CD4-positive, CD25-positive, alpha-beta regulatory T cell (primary cell): ENCODE measurements around the gene NOS1AP. TPM values are rescaled to one million over a fixed set of nuclear protein-coding genes. Genes with fewer than 3 reads are reported as not detected.
"Not testable (repeated sequence)": the region's sequence is repeated elsewhere in the genome, so short reads cannot be mapped to it uniquely, and the experiment has no call there.

Experiments
- ATAC-seq, 2 donors: fragments of 150-1000 bp; cut with Tn5 transposase; one replicate each; pipeline ENCODE4 v1.10.0; 2021; ENCODE audit warnings: low read depth in 2 of 2, moderate number of reproducible peaks in 2 of 2, moderate library complexity in 1 of 2
- DNase-seq, 3 donors: peaks; one replicate each; pipeline versions ENCODE4 v3.0.0 to v3.0.0-alpha.2; 2012 to 2022; ENCODE audit warnings: mixed read lengths in 1 of 3
- H3K27ac ChIP-seq: one replicate; pipeline ENCODE4 v1.7.0; 2013; ENCODE audit warnings: mild to moderate bottlenecking, low read length; ENCODE audit not compliant: insufficient read depth, poor library complexity, severe bottlenecking
- H3K27me3 ChIP-seq: one replicate; pipeline ENCODE4 v1.7.0; 2013; ENCODE audit warnings: low read length; ENCODE audit not compliant: control insufficient read depth, insufficient read depth
- H3K36me3 ChIP-seq: one replicate; pipeline ENCODE4 v1.7.0; 2013; ENCODE audit warnings: mild to moderate bottlenecking, low read length, moderate library complexity; ENCODE audit not compliant: control insufficient read depth, insufficient read depth
- H3K4me1 ChIP-seq: 2 replicates; pipeline ENCODE4 v1.7.0; 2013; ENCODE audit warnings: mild to moderate bottlenecking, low read length; ENCODE audit not compliant: insufficient read depth, control insufficient read depth, poor library complexity, severe bottlenecking
- H3K4me3 ChIP-seq: one replicate; pipeline ENCODE4 v1.7.0; 2013; ENCODE audit warnings: low read depth, mild to moderate bottlenecking, low read length, moderate library complexity
- H3K9me3 ChIP-seq, 2 experiments: 1 replicate in 1 of 2; 2 replicates in 1 of 2; pipeline ENCODE4 v1.7.0; 2013; ENCODE audit warnings: low read length in 2 of 2, mild to moderate bottlenecking in 1 of 2, moderate library complexity in 1 of 2; ENCODE audit not compliant: control insufficient read depth in 2 of 2
- H3K27ac Mint-ChIP-seq, 3 donors: one replicate each; pipeline ENCODE4 v1.8.0; 2020 to 2022; ENCODE audit warnings: mild to moderate bottlenecking in 3 of 3, mixed read lengths in 3 of 3, moderate library complexity in 2 of 3
- H3K27me3 Mint-ChIP-seq: one replicate; pipeline ENCODE4 v1.8.0; 2022; ENCODE audit warnings: mild to moderate bottlenecking, mixed read lengths
- H3K36me3 Mint-ChIP-seq: one replicate; pipeline ENCODE4 v1.8.0; 2020; ENCODE audit warnings: mixed read lengths
- H3K4me1 Mint-ChIP-seq, 4 donors: one replicate each; pipeline ENCODE4 v1.8.0; 2020 to 2022; ENCODE audit warnings: mixed read lengths in 4 of 4, mild to moderate bottlenecking in 1 of 4
- H3K4me3 Mint-ChIP-seq, 4 donors: one replicate each; pipeline ENCODE4 v1.8.0; 2020 to 2022; ENCODE audit warnings: mild to moderate bottlenecking in 4 of 4, mixed read lengths in 4 of 4, moderate library complexity in 3 of 4
- H3K9me3 Mint-ChIP-seq, 7 donors: one replicate each; pipeline ENCODE4 v1.8.0; 2020 to 2022; ENCODE audit warnings: mixed read lengths in 7 of 7, mild to moderate bottlenecking in 3 of 7, moderate library complexity in 2 of 7
- polyA plus RNA-seq, 4 donors: library from polyadenylated mRNA; unstranded; fragments of 300-500 nt; fragmentation: Illumina TruSeq; gene quantifications; one replicate each; pipeline ENCODE4 v1.2.3, GENCODE V29; 2021
- total RNA-seq: library from RNA; stranded (reverse); gene quantifications from one replicate; pipeline ENCODE4 v1.2.3, GENCODE V29; 2022

Gene NOS1AP
- total and polyA plus RNA-seq, 5 donors from 2014 or later, result not detected

- no peak for ATAC-seq
- H3K9me3 ChIP-seq, result no peaks in the 10 kb centered on the region
- H3K4me1 ChIP-seq, result no peaks in the 10 kb centered on the region
- H3K27ac ChIP-seq, result no peak overlapping the region
- H3K36me3 ChIP-seq, result no peaks in the 10 kb centered on the region
- no peak overlapping the region for H3K4me3 ChIP-seq
- no peaks in the 10 kb centered on the region for H3K27me3 ChIP-seq
- Mint-ChIP-seq H3K9me3 (peaks cover 0 to 8% (median 0%) of the 10 kb centered on the region in 7 donors), H3K36me3 (no peaks in the 10 kb centered on the region), H3K4me1 (no peaks in the 10 kb centered on the region), H3K4me3 (no peak overlapping the region), H3K27me3 (peaks cover 10% of the 10 kb centered on the region), H3K27ac (no peak overlapping the region)
- no peak for DNase-seq
Observed at GRCh38 chr1:162200096-162200847, 130.8 kb downstream of the NOS1AP start.

- peaks cover 15% of the 10 kb centered on the region for H3K27me3 Mint-ChIP-seq
- not testable (repeated sequence) for H3K4me1 ChIP-seq, H3K27ac Mint-ChIP-seq
Observed at GRCh38 chr1:162201062-162201461, 131.6 kb downstream of the NOS1AP start.

GRCh38 chr1:162204129-162204822 lies 134.8 kb downstream of the NOS1AP start:
- peaks cover 15% of the 10 kb centered on the region for H3K27me3 Mint-ChIP-seq
- H3K27ac Mint-ChIP-seq, result peak overlapping the region in 1 of 3 donors; percentile 24
- ATAC-seq, result no peak
- H3K4me1 Mint-ChIP-seq, result no peaks in the 10 kb centered on the region
- Histone ChIP-seq H3K9me3 (no peaks in the 10 kb centered on the region), H3K4me3 (no peak overlapping the region), H3K27ac (no peak overlapping the region), H3K4me1 (no peaks in the 10 kb centered on the region), H3K36me3 (no peaks in the 10 kb centered on the region), H3K27me3 (peaks cover 1% of the 10 kb centered on the region)
- no peaks in the 10 kb centered on the region for H3K36me3 Mint-ChIP-seq
- no peak for DNase-seq
- no peak overlapping the region for H3K4me3 Mint-ChIP-seq
- H3K9me3 Mint-ChIP-seq, result peaks cover 0 to 6% (median 0%) of the 10 kb centered on the region in 7 donors

More at GRCh38 chr1:162201062-162201461, 131.6 kb downstream of the NOS1AP start:
- not testable (repeated sequence) for H3K27ac ChIP-seq, H3K36me3 ChIP-seq, H3K36me3 Mint-ChIP-seq, H3K27me3 ChIP-seq, H3K4me3 Mint-ChIP-seq, ATAC-seq, H3K9me3 Mint-ChIP-seq, H3K9me3 ChIP-seq, H3K4me1 Mint-ChIP-seq, DNase-seq, H3K4me3 ChIP-seq

GRCh38 chr1:162204823-162205155 lies 135.3 kb downstream of the NOS1AP start:
- no peaks in the 10 kb centered on the region for H3K36me3 ChIP-seq
- peaks cover 1% of the 10 kb centered on the region for H3K27me3 ChIP-seq
- H3K27ac ChIP-seq, result no peak overlapping the region
- ATAC-seq (no peak), DNase-seq (no peak)
- no peaks in the 10 kb centered on the region for H3K9me3 ChIP-seq
- no peak overlapping the region for H3K27ac Mint-ChIP-seq
- H3K36me3 Mint-ChIP-seq, result no peaks in the 10 kb centered on the region
- no peaks in the 10 kb centered on the region for H3K4me1 ChIP-seq
- no peaks in the 10 kb centered on the region for H3K4me1 Mint-ChIP-seq
- H3K9me3 Mint-ChIP-seq, result peaks cover 0 to 6% (median 0%) of the 10 kb centered on the region in 7 donors
- peaks cover 15% of the 10 kb centered on the region for H3K27me3 Mint-ChIP-seq
- no peak overlapping the region for H3K4me3 Mint-ChIP-seq
- H3K4me3 ChIP-seq, result no peak overlapping the region

GRCh38 chr1:162206300-162206699 lies 136.8 kb downstream of the NOS1AP start:
- Mint-ChIP-seq H3K4me3 (no peak overlapping the region), H3K36me3 (no peaks in the 10 kb centered on the region), H3K9me3 (peaks cover 0 to 6% (median 0%) of the 10 kb centered on the region in 7 donors), H3K27me3 (peaks cover 16% of the 10 kb centered on the region), H3K27ac (no peak overlapping the region), H3K4me1 (no peaks in the 10 kb centered on the region)
- H3K4me1 ChIP-seq, result no peaks in the 10 kb centered on the region
- H3K27me3 ChIP-seq, result peaks cover 1% of the 10 kb centered on the region
- DNase-seq, result no peak
- no peak overlapping the region for H3K4me3 ChIP-seq
- no peaks in the 10 kb centered on the region for H3K36me3 ChIP-seq
- ATAC-seq, result no peak
- H3K9me3 ChIP-seq, result no peaks in the 10 kb centered on the region
- H3K27ac ChIP-seq, result no peak overlapping the region

- ATAC-seq, result no peak
- Mint-ChIP-seq H3K4me1 (no peaks in the 10 kb centered on the region), H3K4me3 (no peak overlapping the region), H3K9me3 (peaks cover 0 to 6% (median 0%) of the 10 kb centered on the region in 7 donors), H3K27ac (no peak overlapping the region), H3K27me3 (peaks cover 22% of the 10 kb centered on the region), H3K36me3 (no peaks in the 10 kb centered on the region)
- no peak overlapping the region for H3K4me3 ChIP-seq
- H3K27me3 ChIP-seq, result peaks cover 1% of the 10 kb centered on the region
- DNase-seq, result no peak
- H3K9me3 ChIP-seq, result no peaks in the 10 kb centered on the region
- no peak overlapping the region for H3K27ac ChIP-seq
- no peaks in the 10 kb centered on the region for H3K36me3 ChIP-seq
- H3K4me1 ChIP-seq, result no peaks in the 10 kb centered on the region
Observed at GRCh38 chr1:162206749-162207635, 137.5 kb downstream of the NOS1AP start.

- Histone ChIP-seq H3K36me3 (no peaks in the 10 kb centered on the region), H3K4me1 (no peaks in the 10 kb centered on the region), H3K4me3 (no peak overlapping the region), H3K27ac (no peak overlapping the region), H3K27me3 (peaks cover 1% of the 10 kb centered on the region), H3K9me3 (no peaks in the 10 kb centered on the region)
- ATAC-seq (no peak), DNase-seq (no peak)
- peaks cover 19% of the 10 kb centered on the region for H3K27me3 Mint-ChIP-seq
- no peaks in the 10 kb centered on the region for H3K36me3 Mint-ChIP-seq
- no peak overlapping the region for H3K27ac Mint-ChIP-seq
- H3K4me3 Mint-ChIP-seq, result no peak overlapping the region
- no peaks in the 10 kb centered on the region for H3K4me1 Mint-ChIP-seq
- peaks cover 0 to 5% (median 0%) of the 10 kb centered on the region in 7 donors for H3K9me3 Mint-ChIP-seq
Observed at GRCh38 chr1:162207862-162208261, 138.4 kb downstream of the NOS1AP start.
